Loucy (cell line): ENCODE data around the gene CFAP298.

ENCODE experiments used
- EZH2phosphoT487 ChIP-seq: fragments of 200-600 bp; IDR thresholded peaks from 2 replicates; pipeline ENCODE4 v1.6.1; 2018; ENCODE audit warnings: antibody characterized with exemption, mild to moderate bottlenecking, moderate library complexity, borderline replicate concordance
- TF ChIP-seq, protein P1 (sequence below): fragments of 200-600 bp; sonication (generic); conservative IDR thresholded peaks from 2 replicates; pipeline ENCODE4 v1.5.1; 2014; ENCODE audit warnings: mild to moderate bottlenecking, antibody characterized with exemption, low read length

DNA sequence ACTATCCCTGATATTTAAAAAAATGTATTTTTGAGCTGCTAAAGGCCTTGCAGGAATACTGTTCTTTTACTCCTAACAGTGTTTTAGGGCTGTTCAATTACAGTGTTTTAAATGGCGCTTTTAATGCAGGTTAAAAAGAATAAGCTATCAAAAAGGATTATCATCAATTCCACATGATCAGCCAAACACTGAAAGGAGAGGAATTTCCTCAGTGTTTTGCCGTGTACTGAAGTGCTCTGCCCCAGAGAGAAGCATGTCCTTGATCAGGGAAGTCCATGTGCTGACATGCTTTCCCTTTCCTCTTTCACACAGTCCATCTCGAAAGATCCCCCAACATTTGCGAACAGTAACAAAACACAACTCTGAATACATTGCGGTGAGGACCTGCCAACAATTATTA, 3.3 kb downstream of the CFAP298 start:
- TF ChIP-seq, protein P1, sequence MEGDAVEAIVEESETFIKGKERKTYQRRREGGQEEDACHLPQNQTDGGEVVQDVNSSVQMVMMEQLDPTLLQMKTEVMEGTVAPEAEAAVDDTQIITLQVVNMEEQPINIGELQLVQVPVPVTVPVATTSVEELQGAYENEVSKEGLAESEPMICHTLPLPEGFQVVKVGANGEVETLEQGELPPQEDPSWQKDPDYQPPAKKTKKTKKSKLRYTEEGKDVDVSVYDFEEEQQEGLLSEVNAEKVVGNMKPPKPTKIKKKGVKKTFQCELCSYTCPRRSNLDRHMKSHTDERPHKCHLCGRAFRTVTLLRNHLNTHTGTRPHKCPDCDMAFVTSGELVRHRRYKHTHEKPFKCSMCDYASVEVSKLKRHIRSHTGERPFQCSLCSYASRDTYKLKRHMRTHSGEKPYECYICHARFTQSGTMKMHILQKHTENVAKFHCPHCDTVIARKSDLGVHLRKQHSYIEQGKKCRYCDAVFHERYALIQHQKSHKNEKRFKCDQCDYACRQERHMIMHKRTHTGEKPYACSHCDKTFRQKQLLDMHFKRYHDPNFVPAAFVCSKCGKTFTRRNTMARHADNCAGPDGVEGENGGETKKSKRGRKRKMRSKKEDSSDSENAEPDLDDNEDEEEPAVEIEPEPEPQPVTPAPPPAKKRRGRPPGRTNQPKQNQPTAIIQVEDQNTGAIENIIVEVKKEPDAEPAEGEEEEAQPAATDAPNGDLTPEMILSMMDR, result no peak
- TF ChIP-seq EZH2phosphoT487, result no peak
